Umbilical cord (tissue), 2 donors: ENCODE measurements around the gene HAPLN2. TPM values are rescaled to one million over a fixed set of nuclear protein-coding genes. Genes with fewer than 3 reads are reported as not detected.

Experiments used
- DNase-seq: peaks from one replicate; pipeline ENCODE4 v3.0.0-alpha.2; 2015; ENCODE audit warnings: low spot score
- total RNA-seq: library from RNA; depleted of rRNA; stranded (reverse); fragments of >200 nt; gene quantifications from one replicate; pipeline ENCODE4 v1.2.3, GENCODE V29; 2014; ENCODE audit warnings: low replicate concordance; ENCODE audit not compliant: insufficient read depth

HAPLN2 gene
- total RNA-seq, 1 donor from 2014 or later, result not detected

GRCh38 chr1:156644640-156645039 lies 25.4 kb downstream of the HAPLN2 start:
- no peak for DNase-seq

GRCh38 chr1:156645056-156645455 lies 25.8 kb downstream of the HAPLN2 start:
- DNase-seq, result no peak

- DNase-seq, result no peak
Observed at GRCh38 chr1:156645666-156646065, 26.5 kb downstream of the HAPLN2 start.

GRCh38 chr1:156646738-156647211 lies 27.6 kb downstream of the HAPLN2 start:
- DNase-seq, result no peak

- no peak for DNase-seq
Observed at GRCh38 chr1:156647351-156647750, 28.1 kb downstream of the HAPLN2 start.

- no peak for DNase-seq
Observed at GRCh38 chr1:156648496-156648895, 29.3 kb downstream of the HAPLN2 start.

- DNase-seq, result no peak
Observed at GRCh38 chr1:156648951-156649350, 29.7 kb downstream of the HAPLN2 start.

- DNase-seq, result peak; percentile 63
Observed at GRCh38 chr1:156652131-156652991, 33.1 kb downstream of the HAPLN2 start.

GRCh38 chr1:156652992-156653355 lies 33.8 kb downstream of the HAPLN2 start:
- no peak for DNase-seq

GRCh38 chr1:156654700-156655099 lies 35.5 kb downstream of the HAPLN2 start:
- DNase-seq, result no peak

- DNase-seq, result no peak
Observed at GRCh38 chr1:156655151-156655903, 36.1 kb downstream of the HAPLN2 start.

- no peak for DNase-seq
Observed at GRCh38 chr1:156655904-156656516, 36.8 kb downstream of the HAPLN2 start.

- DNase-seq, result peak; percentile 87
Observed at GRCh38 chr1:156656806-156657740, 37.9 kb downstream of the HAPLN2 start.

GRCh38 chr1:156657741-156658319 lies 38.6 kb downstream of the HAPLN2 start:
- no peak for DNase-seq

GRCh38 chr1:156658496-156658895 lies 39.3 kb downstream of the HAPLN2 start:
- DNase-seq, result no peak

- no peak for DNase-seq
Observed at GRCh38 chr1:156658945-156659574, 39.8 kb downstream of the HAPLN2 start.

- DNase-seq, result no peak
Observed at GRCh38 chr1:156659661-156659987, 40.4 kb downstream of the HAPLN2 start.

- DNase-seq, result peak; percentile 96
Observed at GRCh38 chr1:156659988-156660751, 41.0 kb downstream of the HAPLN2 start.

- no peak for DNase-seq
Observed at GRCh38 chr1:156660752-156661112, 41.5 kb downstream of the HAPLN2 start.
